ENCODE measurements around the gene ELP1. TPM values are rescaled to one million over a fixed set of nuclear protein-coding genes. Genes with fewer than 3 reads are reported as not detected.

ELP1 gene
- total RNA-seq, 1 experiment from 2014 or later = 18.4 TPM

Other genes with a start within 250 kb of the ELP1 start
- gene ACTL7B, start 78.1 kb downstream of the ELP1 start, total RNA-seq (2014; rRNA removed; shearing (Covaris generic)) = not detected in 2 replicates
- not detected in 2 replicates for gene ACTL7A, start 71.9 kb downstream of the ELP1 start, total RNA-seq (2014; rRNA removed; shearing (Covaris generic))
- gene ABITRAM, start 276 bp upstream of the ELP1 start, total RNA-seq (2014; rRNA removed; shearing (Covaris generic)) = 6.5 and 8.3 TPM in 2 replicates
- gene CTNNAL1, start 79.4 kb upstream of the ELP1 start, total RNA-seq (2014; rRNA removed; shearing (Covaris generic)) = 90.8 and 90.9 TPM in 2 replicates
- 34.7 and 39.0 TPM in 2 replicates for gene TMEM245, start 185.8 kb upstream of the ELP1 start, total RNA-seq (2014; rRNA removed; shearing (Covaris generic))
- gene FRRS1L, start 233.1 kb upstream of the ELP1 start, total RNA-seq (2014; rRNA removed; shearing (Covaris generic)) = not detected in 2 replicates